Body of pancreas (tissue), 4 donors: ENCODE measurements around the gene DYNLL2. TPM values are rescaled to one million over a fixed set of nuclear protein-coding genes. Genes with fewer than 3 reads are reported as not detected.

Source experiments
- ATAC-seq: fragments of 150-250 bp; one replicate; pipeline ENCODE4 v1.9.1; 2016
- DNase-seq, 4 donors: peaks; one replicate each; pipeline ENCODE4 v3.0.0-alpha.2; 2019
- H3K27ac ChIP-seq, 4 donors: fragments of 200-600 bp; sonication (generic); 1 replicate in 3 of 4; 2 replicates in 1 of 4; pipeline versions ENCODE4 v1.5.1 to v1.6.1; 2016 to 2019; ENCODE audit warnings: mild to moderate bottlenecking in 1 of 4, mixed read lengths in 1 of 4, moderate library complexity in 1 of 4
- H3K27me3 ChIP-seq, 2 donors: fragments of 200-600 bp; sonication (generic); one replicate each; pipeline ENCODE4 v1.6.0; 2016; ENCODE audit warnings: mild to moderate bottlenecking in 1 of 2
- H3K36me3 ChIP-seq, 2 donors: fragments of 200-600 bp; sonication (generic); replicated peaks in 1 of 2; 2 replicates each; pipeline ENCODE4 v1.5.1; 2016; ENCODE audit warnings: low read depth in 2 of 2; ENCODE audit not compliant: insufficient read depth in 1 of 2
- H3K4me1 ChIP-seq: fragments of 200-600 bp; sonication (generic); one replicate; pipeline ENCODE4 v1.6.0; 2016
- H3K4me3 ChIP-seq, 2 donors: fragments of 200-600 bp; sonication (generic); 1 replicate in 1 of 2; 2 replicates in 1 of 2; pipeline ENCODE4 v1.5.1; 2016 to 2019
- H3K9me3 ChIP-seq, 3 donors: fragments of 200-600 bp; sonication (generic); 1 replicate in 2 of 3; 2 replicates in 1 of 3; pipeline ENCODE4 v1.5.1; 2016
- CTCF ChIP-seq, 7 experiments: fragments of 450-650 bp in 4 of 7; fragments of 200-600 bp in 3 of 7; sonication (generic) in 3 of 7; IDR thresholded peaks; one replicate each; pipeline ENCODE4 v1.5.1; 2016 to 2019; ENCODE audit warnings: antibody characterized with exemption in 7 of 7
- POLR2A ChIP-seq, 3 donors: fragments of 450-650 bp; IDR thresholded peaks; one replicate each; pipeline ENCODE4 v1.6.1; 2016; ENCODE audit warnings: antibody characterized with exemption in 3 of 3, mild to moderate bottlenecking in 2 of 3
- WGBS, 2 donors: methylation state at CpG; one replicate each; pipeline ENCODE4 v1.1.5; 2017; 5-methylcytosine and 5-hydroxymethylcytosine counted together
- intact Hi-C: fragments of 100-400 bp; cut with DNase I; formaldehyde crosslinking; loops from one replicate; pipeline ENCODE4 v1.15.1; 2023
- total RNA-seq, 2 donors: library from RNA; depleted of rRNA; stranded (reverse); fragments of >200 nt; gene quantifications; one replicate each; pipeline ENCODE4 v1.1.0, GENCODE V29; 2016

The DYNLL2 gene
- total RNA-seq, 2 donors from 2014 or later = 10.6 to 14.5 TPM

GRCh38 chr17:58085039-58085715 lies 2.0 kb downstream of the DYNLL2 start:
- H3K27ac ChIP-seq = peak overlapping the region in 3 of 4 donors; percentile 86 to 93 (median 91)
- peaks cover 43% of the 10 kb centered on the region for H3K4me1 ChIP-seq
- peaks cover 0 to 9% of the 10 kb centered on the region in 2 donors for H3K36me3 ChIP-seq
- DNase-seq (peak in 2 of 4 donors; percentile 5 to 19), ATAC-seq (no peak)
- WGBS, 2 donors = 41 to 46% methylated on average over 7 to 8 of the region's 8 CpGs
- H3K4me3 ChIP-seq = no peak overlapping the region
- TF ChIP-seq CTCF (IDR thresholded peaks at IDR 0.05) (no peak), POLR2A (IDR thresholded peaks at IDR 0.05) (no peak)
- no peaks in the 10 kb centered on the region for H3K27me3 ChIP-seq
- intact Hi-C loops = no loop called here
- no peaks in the 10 kb centered on the region for H3K9me3 ChIP-seq

GRCh38 chr17:58086953-58087352 lies 3.7 kb downstream of the DYNLL2 start:
- Histone ChIP-seq H3K4me3 (no peak overlapping the region), H3K4me1 (peaks cover 43% of the 10 kb centered on the region), H3K27ac (no peak overlapping the region), H3K36me3 (peaks cover 0 to 16% of the 10 kb centered on the region in 2 donors), H3K9me3 (no peaks in the 10 kb centered on the region), H3K27me3 (no peaks in the 10 kb centered on the region)
- WGBS, 2 donors = 72 to 73% methylated on average over 8 of the region's 8 CpGs
- TF ChIP-seq POLR2A (IDR thresholded peaks at IDR 0.05) = no peak
- no peak for TF ChIP-seq CTCF (IDR thresholded peaks at IDR 0.05)
- intact Hi-C loops = no loop called here
- ATAC-seq = no peak
- DNase-seq = no peak

- 58 to 72% methylated on average over 5 of the region's 5 CpGs for WGBS, 2 donors
Measured at GRCh38 chr17:58088624-58089023, 5.4 kb downstream of the DYNLL2 start.

GRCh38 chr17:58089111-58089510 lies 5.9 kb downstream of the DYNLL2 start:
- 90 to 91% methylated on average over 11 of the region's 11 CpGs for WGBS, 2 donors
- Histone ChIP-seq H3K36me3 (peaks cover 0 to 19% of the 10 kb centered on the region in 2 donors), H3K27me3 (no peaks in the 10 kb centered on the region), H3K4me3 (no peak overlapping the region), H3K9me3 (no peaks in the 10 kb centered on the region), H3K4me1 (peaks cover 38% of the 10 kb centered on the region), H3K27ac (no peak overlapping the region)
- TF ChIP-seq CTCF (IDR thresholded peaks at IDR 0.05) = no peak
- no peak for TF ChIP-seq POLR2A (IDR thresholded peaks at IDR 0.05)
- DNase-seq (no peak), ATAC-seq (no peak)
- intact Hi-C loops = no loop called here

More at GRCh38 chr17:58088624-58089023, 5.4 kb downstream of the DYNLL2 start:
- Histone ChIP-seq H3K27ac (no peak overlapping the region), H3K36me3 (peaks cover 0 to 19% of the 10 kb centered on the region in 2 donors), H3K4me3 (no peak overlapping the region), H3K4me1 (peaks cover 38% of the 10 kb centered on the region), H3K9me3 (no peaks in the 10 kb centered on the region), H3K27me3 (no peaks in the 10 kb centered on the region)
- no peak for TF ChIP-seq CTCF (IDR thresholded peaks at IDR 0.05)
- no peak for TF ChIP-seq POLR2A (IDR thresholded peaks at IDR 0.05)
- ATAC-seq = no peak
- intact Hi-C loops = no loop called here
- no peak for DNase-seq
